ENCODE data around the gene ETS1.

GRCh38 chr11:128472128-128473089 lies 114.9 kb downstream of the ETS1 start:
- TF ChIP-seq CTCF (IDR thresholded peaks at IDR 0.05), result no peak
- no peak for TF ChIP-seq POLR2A (IDR thresholded peaks at IDR 0.05)
- peak in 2 of 3 donors; percentile 21 to 27 for TF ChIP-seq POLR2AphosphoS5 (IDR thresholded peaks at IDR 0.05)
- TF ChIP-seq EP300 (IDR thresholded peaks at IDR 0.05; ENCODE audit: low read depth), result no peak

Data from transverse colon (tissue), 4 donors.